Fibroblast of mammary gland (primary cell): ENCODE data around the gene CUBN.

Source experiments
- DNase-seq: peaks from one replicate; pipeline ENCODE4 v3.0.0-alpha.2; 2010; ENCODE audit warnings: low read depth
- H3K4me3 ChIP-seq: 2 replicates; pipeline ENCODE4 v1.5.1; 2011; ENCODE audit warnings: low read depth, mild to moderate bottlenecking, low read length, moderate library complexity; ENCODE audit not compliant: control insufficient read depth
- TF ChIP-seq, protein P1 (sequence below): conservative IDR thresholded peaks from 2 replicates; pipeline ENCODE4 v1.5.1; 2011; ENCODE audit warnings: low read depth, low read length, inconsistent platforms; ENCODE audit not compliant: control insufficient read depth, insufficient read depth

Gene CUBN

DNA sequence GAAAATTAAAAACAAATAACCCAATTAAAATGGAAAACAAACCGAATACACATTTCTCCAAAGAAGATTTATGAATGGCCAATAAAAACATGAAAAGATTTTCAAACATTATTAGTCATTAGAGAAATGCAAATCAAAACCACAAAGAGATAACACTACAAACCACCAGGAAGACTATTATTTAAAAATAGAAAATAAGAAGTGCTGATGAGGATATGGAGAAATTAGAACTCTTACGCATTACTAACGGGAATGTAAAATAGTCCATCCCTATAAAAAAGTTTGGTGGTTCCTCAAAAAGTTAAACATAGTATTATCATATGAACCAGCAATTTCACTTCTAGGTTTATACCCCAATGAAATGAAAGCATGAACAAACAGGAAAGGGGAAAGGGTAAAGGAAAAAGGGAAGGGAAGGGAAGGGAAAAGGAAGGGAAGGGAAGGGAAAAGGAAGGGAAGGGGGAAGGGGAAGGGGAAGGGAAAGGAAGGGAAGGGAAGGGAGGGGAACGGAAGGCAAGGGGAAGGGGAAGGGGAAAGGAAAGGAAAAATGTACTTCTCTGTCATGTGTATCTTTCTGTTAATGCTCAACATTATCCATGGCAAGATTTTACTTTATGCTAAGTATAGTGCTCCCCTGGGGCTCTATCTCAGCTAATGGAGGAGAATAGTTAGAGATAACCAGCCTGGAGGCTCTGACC lies 187.1 kb downstream of the CUBN start:
- DNase-seq, result no peak
- TF ChIP-seq, protein P1, sequence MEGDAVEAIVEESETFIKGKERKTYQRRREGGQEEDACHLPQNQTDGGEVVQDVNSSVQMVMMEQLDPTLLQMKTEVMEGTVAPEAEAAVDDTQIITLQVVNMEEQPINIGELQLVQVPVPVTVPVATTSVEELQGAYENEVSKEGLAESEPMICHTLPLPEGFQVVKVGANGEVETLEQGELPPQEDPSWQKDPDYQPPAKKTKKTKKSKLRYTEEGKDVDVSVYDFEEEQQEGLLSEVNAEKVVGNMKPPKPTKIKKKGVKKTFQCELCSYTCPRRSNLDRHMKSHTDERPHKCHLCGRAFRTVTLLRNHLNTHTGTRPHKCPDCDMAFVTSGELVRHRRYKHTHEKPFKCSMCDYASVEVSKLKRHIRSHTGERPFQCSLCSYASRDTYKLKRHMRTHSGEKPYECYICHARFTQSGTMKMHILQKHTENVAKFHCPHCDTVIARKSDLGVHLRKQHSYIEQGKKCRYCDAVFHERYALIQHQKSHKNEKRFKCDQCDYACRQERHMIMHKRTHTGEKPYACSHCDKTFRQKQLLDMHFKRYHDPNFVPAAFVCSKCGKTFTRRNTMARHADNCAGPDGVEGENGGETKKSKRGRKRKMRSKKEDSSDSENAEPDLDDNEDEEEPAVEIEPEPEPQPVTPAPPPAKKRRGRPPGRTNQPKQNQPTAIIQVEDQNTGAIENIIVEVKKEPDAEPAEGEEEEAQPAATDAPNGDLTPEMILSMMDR, result no peak
- H3K4me3 ChIP-seq, result no peak overlapping the region

DNA sequence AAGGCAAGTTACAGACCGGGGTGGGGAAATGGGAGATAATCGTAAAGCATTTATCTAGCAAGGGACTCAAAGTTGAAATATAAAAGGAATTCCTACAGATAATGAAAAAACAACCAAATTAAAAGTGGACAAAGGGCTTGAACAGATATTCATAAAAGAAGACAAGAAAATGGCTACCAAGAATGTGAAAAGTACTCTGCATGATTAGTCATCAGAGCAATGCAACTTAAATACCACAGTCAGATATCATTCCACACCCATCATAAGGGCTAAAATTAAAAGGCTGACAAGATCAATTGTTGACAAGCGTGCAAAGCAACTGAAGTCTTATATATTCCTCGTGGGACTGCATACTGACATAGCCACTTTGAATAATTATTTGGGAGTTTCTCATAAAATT lies 187.7 kb downstream of the CUBN start:
- H3K4me3 ChIP-seq, result no peak overlapping the region
- TF ChIP-seq, protein P1, result no peak
- DNase-seq, result peak; percentile 49

DNA sequence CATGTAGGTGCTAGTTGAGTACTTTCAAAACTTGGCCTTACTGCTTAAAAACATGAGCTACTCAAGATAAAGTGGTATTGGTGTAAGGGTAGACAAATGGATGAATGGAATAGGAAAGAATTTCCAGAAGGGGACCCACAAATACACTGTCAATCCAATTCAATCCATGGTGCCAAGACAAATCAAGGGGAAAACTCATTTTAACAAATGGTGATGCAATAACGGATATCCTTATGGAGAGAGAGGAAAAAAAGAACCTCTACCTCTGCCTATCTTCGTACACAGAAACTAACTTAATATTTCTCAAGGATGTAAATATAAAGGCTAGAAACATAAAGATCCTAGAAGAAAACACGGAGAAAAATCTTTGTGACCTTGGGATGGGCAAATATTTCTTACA lies 188.5 kb downstream of the CUBN start:
- no peak overlapping the region for H3K4me3 ChIP-seq
- TF ChIP-seq, protein P1, result no peak
- no peak for DNase-seq

DNA sequence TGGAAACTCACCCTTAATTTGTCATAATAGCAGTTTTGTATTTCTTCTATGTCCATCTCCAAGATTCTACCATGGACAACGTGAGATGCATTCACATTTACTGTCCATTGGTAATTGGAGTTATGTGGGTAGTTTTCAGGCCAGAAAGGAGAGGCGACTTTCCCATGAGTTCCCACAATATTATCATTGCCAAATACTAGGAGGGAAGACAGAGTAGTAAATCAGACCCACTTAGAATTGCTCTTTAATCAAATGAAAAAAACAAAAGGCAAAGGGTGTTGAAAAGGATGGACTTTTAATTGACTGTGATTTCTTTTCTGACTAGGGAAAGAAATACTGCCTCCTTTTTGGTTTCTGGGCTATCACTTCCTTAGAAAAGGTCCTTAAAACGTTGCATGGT lies 190.7 kb downstream of the CUBN start:
- DNase-seq, result no peak
- no peak overlapping the region for H3K4me3 ChIP-seq
- TF ChIP-seq, protein P1, result no peak

DNA sequence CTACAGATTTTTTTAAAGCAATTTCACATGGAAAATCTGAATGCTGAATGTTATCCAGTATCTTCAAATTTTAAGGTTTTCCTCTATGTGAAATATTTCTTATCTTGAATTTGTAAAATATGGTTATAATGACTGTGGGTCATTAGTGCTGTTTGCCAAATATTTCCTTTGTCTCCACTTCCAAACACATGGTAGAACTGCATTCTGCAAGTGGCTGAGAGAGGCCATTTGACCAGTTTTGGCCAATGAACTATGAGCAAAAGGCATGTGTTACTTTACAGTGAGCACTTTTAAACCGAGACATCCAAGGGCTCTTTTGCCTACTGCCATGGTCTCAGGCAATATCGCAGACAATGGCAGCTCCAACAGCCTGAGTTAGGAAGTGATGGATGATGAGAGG lies 195.2 kb downstream of the CUBN start:
- TF ChIP-seq, protein P1, result no peak
- DNase-seq, result no peak
- no peak overlapping the region for H3K4me3 ChIP-seq

DNA sequence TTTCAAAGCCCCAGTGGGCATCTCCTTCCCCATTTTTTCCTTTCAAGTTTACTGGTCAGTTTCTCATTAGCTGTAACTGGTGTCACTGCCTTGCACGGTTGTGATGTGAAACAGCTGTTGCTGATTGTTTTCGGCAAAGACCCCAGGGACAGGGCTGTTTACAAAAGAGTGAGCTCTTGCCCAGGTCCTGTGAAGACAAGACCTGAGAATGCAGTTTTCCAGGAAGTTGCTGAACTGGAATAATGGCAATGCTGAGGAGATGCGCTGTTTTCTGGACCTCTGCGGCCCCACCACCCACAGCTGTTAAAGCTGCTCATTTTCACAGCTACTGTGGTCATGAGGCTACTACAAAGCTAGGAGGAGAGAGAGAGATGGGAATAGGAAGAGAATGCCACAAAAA lies 195.8 kb downstream of the CUBN start:
- TF ChIP-seq, protein P1, result no peak
- no peak for DNase-seq
- H3K4me3 ChIP-seq, result no peak overlapping the region

DNA sequence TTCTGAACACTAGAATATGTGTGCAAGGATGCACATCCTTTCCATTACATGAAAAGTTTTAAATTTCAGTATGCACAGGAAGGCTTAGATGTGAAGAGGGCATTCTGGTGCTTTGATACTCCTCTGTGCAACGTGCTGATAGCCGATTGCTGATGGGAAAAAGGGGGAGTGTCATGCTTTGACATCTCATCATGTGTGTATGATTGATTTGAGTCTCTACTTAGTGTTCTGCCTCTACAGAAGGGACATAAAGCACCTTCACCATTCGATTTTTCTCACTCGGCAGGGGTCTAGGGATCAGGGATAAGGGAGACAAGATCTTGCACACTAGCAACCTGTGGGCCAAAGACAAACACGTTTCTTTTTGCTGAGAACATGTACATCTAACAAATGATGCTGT lies 197.7 kb downstream of the CUBN start:
- no peak for DNase-seq
- H3K4me3 ChIP-seq, result no peak overlapping the region
- TF ChIP-seq, protein P1, result no peak
